GM19468 (cell line): Measurements from ENCODE around the gene C11orf91.
A peak's percentile ranks its signal among the peaks of the same experiment; 100 is the strongest.
"Not testable (repeated sequence)": the region's sequence is repeated elsewhere in the genome, so short reads cannot be mapped to it uniquely, and the experiment has no call there.

ENCODE experiments used
- ATAC-seq: cut with Tn5 transposase; IDR thresholded peaks from one replicate; pipeline ENCODE4 v1.9.1; 2021; ENCODE audit warnings: mild to moderate bottlenecking, moderate library complexity, moderate number of reproducible peaks; ENCODE audit not compliant: unreplicated experiment; ENCODE audit errors: extremely low read depth

The C11orf91 gene

DNA sequence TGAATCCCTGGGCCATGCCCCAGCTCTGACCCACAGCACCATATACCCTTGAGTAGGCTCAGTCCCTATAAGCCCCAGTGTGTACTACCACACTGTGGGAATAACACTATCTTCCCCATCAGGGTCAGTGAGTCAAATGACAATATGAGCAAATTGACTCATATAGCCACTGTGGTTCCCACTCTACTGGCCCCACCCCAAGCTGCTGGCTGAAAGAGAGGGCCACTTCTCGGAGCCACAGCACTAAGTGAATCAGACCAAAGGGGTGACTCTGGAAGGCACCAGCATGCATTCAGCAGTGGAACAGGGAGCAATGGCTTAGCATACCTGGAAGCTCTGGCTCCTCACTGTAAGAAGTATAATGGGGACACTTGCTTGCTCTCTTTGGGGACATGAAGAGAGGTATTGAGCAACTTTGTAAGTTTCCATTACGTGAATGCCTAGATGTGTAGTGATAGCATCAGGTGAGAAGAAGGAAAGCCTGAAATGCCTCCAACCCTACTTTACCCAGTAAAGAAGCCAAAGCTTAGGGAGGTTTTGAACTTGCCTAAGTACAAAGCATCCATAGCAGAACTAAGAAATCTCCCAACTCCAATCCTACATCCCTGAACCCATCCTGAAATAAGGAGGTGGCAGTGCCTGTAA is 22.1 kb upstream of the C11orf91 start:
- peak; percentile 37 for ATAC-seq

DNA sequence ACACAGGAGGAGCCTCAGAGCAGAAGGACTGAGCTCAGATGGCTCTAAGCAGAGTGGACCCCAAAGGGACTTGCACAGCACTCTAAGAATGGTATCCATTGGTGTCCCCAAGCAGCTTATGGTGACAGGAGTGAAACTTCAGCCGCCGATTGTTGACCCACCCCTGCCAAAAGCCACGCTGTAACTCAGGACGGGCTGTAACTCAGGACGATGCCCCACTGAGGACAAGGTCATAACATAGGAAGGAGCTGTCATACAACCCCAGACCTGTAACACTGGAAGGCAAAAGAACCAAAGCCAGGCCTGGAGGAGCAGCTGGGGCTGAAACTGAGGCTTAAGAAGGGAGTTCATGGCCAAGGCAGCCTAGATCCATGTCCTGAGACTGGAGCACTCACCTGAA is 21.4 kb upstream of the C11orf91 start:
- no peak for ATAC-seq

DNA sequence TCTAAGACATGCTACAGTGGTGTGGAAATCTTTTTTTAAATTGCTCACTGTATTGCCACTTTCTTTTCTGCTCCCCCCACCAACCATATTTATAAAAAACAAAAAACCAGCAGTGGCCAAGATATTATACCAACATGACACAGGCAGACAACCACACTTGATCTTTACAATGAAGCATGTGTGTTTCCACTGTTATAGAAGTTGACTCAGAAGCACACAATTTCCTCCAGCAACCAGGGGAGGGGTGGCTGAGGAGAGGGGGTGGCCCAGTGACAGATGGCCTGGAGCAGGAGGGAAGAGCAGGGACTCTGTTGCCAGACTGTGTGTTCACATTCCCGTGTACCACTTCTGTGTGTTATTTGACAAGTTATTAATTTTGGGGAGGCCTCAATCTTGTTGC is 20.8 kb upstream of the C11orf91 start:
- no peak for ATAC-seq

DNA sequence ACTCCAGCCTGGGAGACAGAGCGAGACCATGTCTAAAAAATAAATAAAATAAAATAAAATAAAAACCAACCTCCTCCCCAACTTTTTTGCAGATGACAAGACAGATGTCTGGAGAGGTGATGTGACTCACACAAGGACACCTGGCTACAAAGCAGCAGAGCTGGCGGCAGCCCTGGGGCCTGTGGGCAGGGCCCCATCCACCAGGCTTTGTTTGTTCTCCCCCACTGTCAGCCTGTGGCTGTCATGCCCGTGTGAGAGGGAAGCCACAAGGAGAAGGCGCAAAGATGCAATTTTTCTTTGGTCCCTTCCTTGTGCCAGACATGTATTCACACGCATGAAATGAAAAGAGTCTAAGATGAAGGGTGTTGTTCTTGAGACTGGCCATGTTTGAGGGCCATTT is 19.0 kb upstream of the C11orf91 start:
- no peak for ATAC-seq

DNA sequence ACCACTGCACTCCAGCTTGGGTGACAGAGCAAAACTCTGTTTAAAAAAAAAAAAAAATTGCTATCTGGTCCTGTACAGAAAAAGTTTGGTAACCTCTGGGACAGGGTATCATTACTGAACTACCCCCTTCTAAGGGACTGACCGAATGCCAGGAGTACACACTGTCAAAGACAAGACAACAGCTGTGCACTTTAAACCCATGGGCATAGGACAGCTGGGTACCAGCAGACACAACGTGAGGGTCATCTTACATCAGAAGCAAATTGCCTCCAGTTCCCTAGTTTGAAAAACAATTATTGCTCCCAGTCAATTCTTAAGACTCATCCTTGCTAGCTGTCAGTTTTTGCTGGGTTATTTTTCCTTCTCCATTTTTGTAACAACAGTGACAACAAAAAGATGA is 17.8 kb upstream of the C11orf91 start:
- ATAC-seq: no peak

DNA sequence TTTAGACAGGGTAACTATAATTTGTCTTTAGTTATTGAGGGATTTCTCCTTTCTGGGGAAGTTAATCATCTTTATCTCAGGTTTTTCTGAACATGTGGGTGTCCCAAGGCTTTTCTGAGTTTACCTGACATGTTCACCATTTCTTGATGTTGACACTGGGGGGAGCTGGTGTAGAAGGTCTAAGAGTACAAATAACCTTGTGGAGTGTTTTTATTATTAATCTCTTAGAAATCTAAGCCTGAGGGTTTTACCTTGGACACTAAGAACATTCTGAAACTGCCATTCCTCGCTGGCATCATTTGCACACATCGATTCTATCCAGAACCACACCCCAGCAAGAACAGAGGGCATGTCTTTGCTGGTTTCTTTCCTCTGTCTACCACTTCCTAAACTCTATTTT is 15.6 kb upstream of the C11orf91 start:
- ATAC-seq: no peak

DNA sequence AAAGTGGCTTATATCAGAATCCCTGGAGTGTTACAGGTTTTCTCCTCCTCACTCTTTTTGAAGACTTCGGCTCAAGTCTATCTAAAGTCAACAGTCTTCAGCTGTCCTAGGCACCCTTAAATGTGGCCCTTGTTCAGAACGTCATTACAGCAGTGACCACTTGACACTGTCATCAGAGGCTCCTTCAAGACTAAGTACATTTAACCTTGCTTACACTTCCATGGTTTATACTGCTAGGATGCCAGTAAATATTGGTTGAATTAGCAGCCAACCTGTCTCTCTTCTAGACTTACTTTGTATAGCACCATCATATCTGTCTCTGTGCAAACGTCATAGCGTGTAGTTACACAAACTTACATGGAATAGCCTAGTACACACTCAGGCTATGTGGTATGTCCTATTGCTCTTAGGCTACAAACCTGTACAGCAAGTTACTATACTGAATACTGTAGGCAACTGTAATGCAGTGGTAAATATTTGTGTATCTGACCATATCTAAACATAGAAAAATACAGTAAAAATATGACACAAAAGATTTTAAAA is 13.3 kb upstream of the C11orf91 start:
- no peak for ATAC-seq

DNA sequence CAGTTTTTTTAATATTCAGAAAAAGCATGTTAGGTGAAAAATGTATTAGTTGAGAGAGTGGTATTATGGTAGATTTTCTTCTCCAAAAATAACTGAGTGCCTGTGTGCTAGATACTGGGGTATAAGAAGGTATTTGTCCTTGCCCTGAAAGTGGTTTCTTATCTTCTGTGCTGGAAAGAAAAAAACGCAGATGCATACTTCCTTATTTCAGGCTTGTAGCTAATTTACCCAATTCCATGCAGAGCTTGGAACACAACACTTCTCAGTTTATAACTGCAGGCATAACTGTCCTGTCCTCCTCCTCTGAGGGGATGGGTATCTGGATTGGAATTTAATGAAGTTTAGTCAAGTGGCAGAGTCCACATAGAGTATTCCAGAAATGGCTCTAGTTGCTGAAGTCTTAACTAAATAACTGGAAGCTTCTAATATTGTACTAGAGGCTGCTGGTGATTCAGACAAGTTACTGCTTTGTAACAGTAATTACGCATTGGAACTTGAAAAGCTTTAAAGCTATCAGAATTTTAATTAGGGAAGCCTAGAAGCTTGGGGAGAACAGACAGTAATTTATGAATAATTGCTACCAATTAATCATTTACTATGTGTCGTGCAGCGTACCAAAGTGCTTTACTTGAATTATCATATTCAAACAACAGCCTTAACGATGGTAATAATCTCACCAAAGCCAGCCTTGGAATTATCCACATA is 12.7 kb upstream of the C11orf91 start:
- ATAC-seq: no peak

DNA sequence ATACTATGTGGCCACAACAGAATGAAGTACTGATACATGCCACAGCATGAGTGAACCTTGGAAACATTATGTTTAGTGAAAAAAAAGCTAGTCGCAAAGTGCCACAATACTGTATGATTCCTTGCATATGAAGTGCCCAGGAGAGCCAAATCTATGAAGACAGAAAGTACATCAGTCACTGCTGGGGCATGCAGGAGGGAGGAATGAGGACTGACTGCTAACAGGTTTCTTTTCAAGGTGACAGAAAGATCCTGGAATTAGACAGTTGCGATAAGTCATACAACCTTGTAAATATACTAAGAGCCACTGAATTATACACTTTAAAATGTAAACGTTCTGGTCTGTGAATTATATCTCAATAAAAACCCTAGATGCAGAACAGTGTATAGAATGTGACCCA is 11.8 kb upstream of the C11orf91 start:
- ATAC-seq: no peak

DNA sequence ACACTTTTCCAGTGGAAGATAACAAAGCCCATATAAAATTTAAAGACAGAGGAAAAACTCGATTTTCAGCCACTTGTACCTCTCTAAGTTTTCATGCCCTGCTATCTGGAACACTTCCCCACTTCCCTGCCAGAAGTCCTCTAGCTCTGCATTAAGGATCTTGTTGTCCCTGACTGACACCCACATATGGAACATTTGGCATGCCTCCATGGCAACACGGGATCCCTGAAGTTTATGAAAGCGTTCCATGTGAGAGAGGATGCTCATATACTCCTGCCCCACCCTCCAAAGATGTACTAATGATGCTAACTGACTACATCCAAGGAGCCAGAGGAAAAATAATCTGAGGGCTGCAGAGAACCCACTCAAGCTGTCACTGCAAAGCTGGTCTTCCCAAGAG is 8.8 kb upstream of the C11orf91 start:
- no peak for ATAC-seq

DNA sequence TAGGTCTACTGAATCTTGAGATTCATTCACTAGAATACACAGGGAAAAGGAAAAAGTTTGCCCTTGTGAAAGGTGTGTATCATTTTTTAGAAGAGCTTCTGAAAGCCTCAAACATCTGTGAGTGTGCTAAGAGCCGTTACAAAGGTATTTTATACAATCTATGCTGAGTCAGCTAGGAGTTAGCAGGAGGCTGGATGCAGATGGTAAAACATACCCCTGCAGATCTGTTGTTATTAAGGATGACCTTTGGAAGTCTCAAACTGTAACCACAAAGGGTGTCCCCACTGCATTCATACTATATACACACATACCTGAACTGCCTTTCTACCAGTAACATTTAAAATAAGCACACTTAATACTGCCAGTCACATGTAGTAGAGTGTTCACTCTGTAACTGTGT is 8.4 kb upstream of the C11orf91 start:
- no peak for ATAC-seq

DNA sequence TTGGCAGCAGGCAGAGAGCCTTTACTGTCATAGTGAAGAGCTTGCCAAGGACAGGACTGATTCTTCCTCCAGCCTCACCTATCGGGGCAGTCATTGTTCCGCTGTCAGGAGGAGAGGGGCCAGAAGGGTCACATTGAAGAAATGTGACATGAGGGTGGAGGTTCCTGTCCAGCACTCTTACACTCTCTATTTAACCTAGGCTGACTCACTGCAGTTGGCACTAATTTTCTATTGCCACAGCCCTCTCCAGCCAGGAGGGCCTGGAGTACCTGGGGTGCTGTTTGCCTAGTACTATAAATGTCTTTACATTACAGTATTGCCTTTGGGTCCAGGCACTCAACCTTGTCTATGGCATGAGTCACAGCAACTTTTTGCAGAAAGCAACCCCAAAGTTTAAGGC is 7.2 kb upstream of the C11orf91 start:
- ATAC-seq: not testable (repeated sequence)

DNA sequence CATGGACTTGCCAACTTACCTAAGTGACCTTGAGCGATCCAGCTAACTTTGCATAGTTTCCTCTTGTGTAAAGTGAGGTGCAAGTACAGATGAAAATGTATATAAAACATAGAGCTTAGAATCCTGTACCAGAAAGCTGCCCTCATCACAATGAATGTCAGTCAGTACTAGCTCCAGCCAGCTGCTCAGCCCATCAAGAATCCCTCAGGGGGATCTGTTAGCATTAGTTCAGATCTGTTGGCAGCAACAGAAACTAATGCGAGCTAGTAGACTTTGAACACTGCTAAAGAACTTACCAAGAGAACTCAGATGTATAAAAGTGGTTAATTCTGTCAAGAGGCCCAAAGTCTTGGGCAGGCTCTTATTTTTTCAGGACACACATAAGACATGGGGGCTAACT is 6.3 kb upstream of the C11orf91 start:
- ATAC-seq: no peak

DNA sequence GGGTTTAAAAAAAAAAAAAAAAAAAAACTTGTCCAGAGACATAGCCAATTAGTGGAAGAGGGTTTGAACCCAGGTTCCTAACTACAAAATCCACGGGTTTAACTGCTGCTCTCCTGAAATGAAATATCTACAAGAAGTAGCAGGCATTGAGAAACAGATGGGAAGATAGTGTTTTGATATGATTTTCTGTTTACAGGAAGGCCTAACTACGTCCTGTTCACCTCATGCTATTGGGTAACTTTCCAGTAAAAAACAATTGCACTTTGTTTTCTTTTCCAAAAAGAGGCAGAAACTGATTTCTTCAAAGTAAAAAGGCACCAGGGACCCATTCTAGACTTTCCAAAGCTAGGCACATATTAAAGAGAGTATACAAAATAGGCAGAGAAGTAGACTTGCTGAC is 5.9 kb upstream of the C11orf91 start:
- no peak for ATAC-seq

DNA sequence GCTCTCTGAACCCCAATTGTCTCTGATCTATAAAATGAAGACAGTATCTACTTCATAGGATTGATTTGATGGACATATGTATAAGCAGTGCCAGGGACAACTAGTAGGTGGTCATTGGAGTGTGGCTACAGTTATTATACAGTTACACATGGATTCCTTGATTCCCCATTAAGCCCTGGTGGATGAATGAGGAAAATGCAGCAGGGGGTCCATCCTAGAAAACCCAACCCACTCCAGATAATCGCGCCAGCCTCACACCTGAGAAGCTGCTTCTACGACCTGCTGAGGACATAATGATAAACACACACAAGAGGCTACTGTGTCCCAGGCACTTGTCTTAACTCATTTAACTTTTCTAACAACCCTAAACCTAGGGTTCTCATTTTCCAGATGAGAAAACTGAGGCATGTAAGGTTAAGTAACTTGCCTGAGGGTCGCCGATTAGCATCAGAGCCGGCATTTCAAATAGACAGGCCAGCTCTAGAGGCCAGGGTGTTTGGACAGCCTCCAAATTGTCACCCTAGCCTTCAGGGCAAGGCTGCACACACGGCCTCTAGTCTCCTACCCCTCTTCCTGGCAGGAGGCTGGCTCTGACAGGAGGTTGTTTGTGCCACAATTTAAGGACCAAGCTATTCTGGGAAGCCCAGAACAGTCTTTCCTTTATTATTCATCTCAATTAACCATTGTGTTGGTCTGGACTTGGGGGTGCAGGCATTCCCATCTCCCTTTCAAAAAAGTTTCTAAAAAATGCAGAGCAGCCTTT is 3.8 kb upstream of the C11orf91 start:
- no peak for ATAC-seq

DNA sequence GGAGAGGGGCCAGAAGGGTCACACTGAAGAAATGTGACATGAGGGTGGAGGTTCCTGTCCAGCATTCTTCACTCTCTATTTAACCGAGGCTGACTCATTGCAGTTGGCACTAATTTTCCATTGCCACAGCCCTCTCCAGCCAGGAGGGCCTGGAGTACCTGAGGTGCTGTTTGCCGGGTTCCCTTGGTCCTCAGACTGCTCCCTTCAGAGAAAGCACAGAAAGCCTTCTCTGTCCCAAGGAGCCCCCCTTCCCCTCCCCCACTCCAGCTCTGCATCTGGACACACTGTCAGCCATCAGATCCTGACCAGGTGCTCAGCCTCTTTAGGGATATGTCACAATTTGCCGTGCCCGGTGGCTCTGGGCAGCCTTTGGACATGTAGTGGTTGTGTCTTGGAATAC is 3.2 kb upstream of the C11orf91 start:
- no peak for ATAC-seq

DNA sequence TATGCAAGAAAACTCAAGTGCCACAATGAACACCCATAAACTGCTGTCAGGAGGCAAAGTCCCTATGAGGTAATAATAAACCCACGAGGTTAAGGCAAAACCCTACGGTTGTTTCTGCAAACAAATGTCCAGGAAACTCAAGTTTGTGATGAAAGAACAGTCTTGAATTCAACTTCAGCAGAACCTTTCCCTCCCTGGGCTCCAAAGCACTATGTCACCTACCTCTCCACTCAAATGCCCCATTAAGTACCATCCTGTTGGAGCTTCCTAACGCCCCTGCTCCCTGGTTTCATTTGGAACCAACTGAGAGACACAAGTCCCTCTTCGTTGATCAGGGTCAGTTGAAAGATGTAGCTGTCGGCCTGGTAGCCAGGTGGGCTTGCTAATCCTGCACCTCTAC is 2.6 kb upstream of the C11orf91 start:
- no peak for ATAC-seq

DNA sequence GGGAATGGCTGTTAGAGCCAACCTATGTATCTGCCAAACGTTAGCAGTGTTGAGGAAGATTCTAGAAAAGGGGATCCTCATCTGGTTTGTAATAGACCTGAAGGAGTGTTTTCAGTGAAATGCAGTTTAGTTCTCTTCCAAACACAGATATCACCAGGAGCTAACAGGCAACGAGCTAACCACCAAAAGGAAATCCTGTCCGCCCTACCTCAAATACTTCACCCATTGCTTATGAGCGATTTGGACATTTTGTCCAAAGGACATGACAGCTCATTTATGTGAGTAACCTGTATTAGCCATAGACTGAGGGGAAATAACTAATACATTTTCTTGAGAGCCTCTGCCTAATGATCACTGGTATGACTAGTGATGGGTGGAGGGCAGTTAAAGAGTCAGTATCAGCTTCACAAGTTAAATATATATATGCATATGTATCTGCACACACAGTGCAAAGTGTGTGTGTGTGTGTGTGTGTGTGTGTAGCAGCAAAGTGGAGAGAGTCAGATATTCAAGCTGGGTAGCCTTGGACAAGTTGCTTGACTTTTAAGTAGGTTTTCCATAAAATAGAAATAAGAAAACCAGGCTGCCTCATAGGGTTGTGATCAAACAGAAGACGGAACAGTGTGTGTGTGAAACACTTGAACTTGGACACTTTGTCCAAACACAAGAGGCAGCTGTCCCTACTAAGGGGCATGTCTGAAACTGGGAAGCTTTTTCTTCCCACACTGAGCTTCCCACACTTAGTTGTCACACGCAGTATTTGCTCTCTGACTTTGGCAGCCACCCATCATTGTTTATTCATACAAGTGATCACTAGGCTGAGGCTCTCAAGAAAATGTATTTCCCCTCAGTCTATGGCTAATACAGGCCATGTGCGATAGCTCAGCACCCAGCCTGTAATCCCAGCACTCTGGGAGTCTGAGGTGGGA is 940 bp upstream of the C11orf91 start:
- no peak for ATAC-seq

DNA sequence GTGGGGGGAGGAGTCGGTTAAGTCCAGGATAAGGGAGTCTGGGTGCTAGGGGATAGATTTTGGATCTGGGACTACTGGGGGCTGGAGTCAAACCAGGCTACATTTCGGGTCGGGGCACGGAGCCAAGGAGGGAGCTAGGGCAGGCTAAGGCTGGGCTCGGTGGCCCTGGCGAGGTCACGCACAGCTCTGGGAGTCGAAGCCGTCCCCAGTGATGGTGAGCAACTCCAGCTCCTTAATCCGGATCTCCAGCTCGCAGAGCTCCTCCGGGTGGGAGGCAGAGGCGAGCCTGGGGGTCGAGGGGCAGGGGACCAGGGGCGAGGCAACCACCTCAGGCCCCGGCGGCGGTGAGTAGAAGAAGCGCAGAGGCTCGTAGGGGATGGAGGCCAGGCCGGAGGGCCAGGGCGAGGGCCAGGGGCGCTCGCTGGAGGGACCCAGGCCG is 544 bp downstream of the C11orf91 start:
- no peak for ATAC-seq

DNA sequence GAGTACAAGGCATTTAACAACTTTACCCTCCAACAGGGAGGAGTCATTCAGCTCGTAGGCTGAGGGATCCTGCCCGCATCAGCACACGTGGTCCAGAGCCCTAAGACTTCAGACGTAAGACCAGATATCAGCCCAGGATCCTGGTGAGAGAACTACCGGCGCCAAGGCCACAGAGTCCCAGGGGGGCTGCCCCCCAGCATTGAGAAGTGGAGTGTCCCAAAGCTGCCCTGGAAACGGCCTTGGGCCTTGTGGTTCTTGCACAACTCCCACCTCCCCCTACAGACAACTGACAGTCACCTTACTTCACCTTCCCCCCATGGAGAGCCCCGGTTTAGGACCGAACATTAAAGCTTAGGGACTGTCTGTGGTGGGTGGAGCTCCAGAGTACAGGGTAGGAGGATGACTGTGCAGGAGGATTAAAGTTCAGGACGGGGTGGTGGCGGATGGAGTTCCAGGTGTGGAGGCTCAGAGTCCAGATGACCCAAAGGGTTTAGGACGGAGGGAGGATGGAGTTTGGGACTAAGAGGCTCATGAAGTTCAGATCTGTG is 1.0 kb downstream of the C11orf91 start:
- no peak for ATAC-seq
